C1 segment of cervical spinal cord (tissue), 14 donors: ENCODE data around the gene STIM1.
"Not testable (repeated sequence)": the region's sequence is repeated elsewhere in the genome, so short reads cannot be mapped to it uniquely, and the experiment has no call there.

Experiments
- DNase-seq, 14 donors: peaks; one replicate each; lab custom pipeline; 2025; lab: John Stamatoyannopoulos, UW

The STIM1 gene

GRCh38 chr11:3854977-3855807, at the start of gene STIM1:
TSS of gene STIM1 (plus strand) at chr11:3855664. CDS start at chr11:3856271, 607 bp downstream.
- DNase-seq = peak; percentile 44 to 95 (median 90)

DNA sequence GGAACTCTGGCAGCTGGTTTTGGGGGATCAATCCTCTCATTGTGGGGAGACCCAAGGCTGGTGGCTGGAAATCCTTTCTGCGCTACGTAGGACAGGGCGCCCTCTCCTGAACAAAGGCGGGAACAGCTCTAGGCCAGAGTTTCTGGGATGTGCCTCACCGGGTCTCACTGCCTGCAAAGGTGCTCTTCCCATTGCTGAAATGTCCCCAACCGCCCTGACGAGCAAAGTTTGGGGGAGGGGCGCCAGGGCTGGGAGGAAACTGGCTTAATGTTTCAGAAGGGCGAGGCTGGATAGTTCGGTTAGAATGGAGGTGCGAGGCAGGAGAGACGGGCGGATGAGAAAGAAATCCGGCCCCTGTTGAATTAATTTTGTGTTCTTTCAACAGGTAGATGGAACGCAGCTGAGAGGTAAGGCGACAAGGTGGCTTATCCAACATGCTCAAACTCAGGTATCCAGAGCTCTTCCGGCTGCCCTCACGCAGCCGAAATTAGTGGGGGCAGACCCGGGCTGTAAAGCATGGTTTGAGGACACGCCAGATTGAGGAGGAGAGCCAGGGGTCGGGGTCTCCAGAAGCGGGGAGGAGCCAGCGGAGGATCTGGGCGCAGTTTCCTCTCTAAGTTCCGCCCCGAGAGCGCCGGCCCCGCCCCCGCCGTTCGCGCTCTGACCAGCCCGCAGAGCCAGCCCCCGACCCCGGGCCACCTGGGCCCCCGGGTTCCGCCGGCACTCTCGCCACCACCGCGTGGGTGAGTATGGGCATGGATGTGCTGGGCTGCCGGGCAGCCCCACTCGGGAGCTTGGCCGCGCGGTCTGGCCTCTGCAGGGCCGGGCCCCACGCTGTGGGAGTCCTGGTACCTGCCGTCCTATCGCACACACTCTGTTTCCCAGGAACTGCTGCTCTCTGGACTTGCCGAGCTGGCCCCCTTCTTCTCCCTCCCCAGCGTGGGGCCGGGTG, 47.3 kb upstream of the STIM1 start, which contains the start of gene PGAP2:
Gene PGAP2, plus strand, starts transcription at position 652 of the 952 bp plus-strand sequence. CDS start 2,700 bp downstream, outside the sequence.
- DNase-seq = peak in 9 of 14 donors; percentile 9 to 43 (median 29)

DNA sequence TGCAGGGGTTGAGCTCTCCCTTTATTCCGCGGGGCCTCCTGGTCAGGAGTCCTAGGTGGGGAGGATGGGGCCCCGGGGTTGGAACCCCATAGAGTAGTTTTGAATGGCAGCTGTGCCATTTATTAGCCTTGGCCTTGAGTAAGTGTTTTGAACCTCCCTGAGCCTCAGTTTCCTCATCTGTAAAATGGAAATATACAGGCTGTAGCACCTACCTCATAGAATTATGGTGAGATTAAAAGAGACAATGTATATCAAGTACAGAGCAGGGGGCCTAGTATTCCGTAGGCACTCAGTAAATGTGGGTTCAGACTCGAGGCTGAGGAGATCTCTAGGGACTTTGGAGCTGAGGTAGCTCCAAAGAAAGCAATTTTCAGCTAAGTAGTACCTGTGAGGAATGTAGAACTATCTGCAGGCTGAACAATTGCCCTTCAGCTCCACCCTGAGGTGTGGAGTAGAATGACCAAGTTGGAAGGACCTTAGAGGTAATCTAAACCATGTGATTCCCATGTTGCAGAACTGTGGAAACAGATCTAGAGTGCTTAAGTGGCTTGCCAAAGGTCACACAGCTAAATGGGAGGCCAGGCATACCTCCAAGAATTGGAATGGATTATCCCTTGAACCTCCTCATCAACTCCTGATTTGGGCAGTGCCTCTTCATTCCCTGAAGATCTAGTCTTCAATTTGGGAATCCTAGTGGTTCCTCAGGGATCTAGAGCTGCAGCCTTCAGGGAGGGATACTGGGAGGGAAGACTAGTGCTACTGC, 46.4 kb upstream of the STIM1 start:
- DNase-seq = peak in 1 of 14 donors; percentile 19

GRCh38 chr11:3809624-3809928, 45.9 kb upstream of the STIM1 start:
- no peak for DNase-seq

- no peak for DNase-seq
Measured at GRCh38 chr11:3810446-3810845, 45.0 kb upstream of the STIM1 start.

DNA sequence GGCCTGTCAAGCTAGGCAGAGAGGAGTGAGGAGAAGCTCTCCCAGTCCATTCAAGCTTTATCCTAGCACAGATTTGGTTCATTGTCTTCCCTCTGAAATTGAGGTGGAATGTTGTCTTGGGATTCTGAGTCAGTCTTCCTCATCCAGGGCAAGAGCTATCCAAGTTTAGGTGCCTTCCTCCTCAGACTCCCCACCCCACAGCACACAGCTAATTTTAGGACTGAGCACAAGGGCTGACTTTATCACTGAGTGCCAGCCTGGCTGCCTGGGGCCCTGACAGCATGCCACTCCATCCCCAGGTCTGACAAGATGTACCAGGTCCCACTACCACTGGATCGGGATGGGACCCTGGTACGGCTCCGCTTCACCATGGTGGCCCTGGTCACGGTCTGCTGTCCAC, 44.5 kb upstream of the STIM1 start:
- no peak for DNase-seq

DNA sequence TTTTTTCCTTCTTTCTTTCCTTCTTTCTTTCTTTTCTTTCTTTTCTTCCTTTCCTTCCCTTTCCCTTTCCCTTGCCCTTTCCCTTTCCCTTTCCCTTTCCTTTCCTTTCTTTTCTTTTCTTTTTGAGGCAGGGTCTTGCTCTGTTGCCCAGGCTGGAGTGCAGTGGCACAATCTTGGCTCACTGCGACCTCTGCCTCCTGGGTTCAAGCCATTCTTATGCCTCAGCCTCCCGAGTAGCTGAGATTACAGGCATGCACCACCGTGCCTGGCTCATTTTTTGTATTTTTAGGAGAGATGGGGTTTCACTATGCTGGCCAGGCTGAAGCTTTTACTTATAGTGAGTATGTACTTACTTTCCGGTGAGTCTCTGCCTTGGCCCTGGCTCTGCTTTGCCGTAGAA, 40.6 kb upstream of the STIM1 start:
- not testable (repeated sequence) for DNase-seq

- DNase-seq = no peak
Measured at GRCh38 chr11:3815845-3816244, 39.6 kb upstream of the STIM1 start.

- no peak for DNase-seq
Measured at GRCh38 chr11:3816673-3817072, 38.8 kb upstream of the STIM1 start.

- no peak for DNase-seq
Measured at GRCh38 chr11:3817181-3817800, 38.2 kb upstream of the STIM1 start.

DNA sequence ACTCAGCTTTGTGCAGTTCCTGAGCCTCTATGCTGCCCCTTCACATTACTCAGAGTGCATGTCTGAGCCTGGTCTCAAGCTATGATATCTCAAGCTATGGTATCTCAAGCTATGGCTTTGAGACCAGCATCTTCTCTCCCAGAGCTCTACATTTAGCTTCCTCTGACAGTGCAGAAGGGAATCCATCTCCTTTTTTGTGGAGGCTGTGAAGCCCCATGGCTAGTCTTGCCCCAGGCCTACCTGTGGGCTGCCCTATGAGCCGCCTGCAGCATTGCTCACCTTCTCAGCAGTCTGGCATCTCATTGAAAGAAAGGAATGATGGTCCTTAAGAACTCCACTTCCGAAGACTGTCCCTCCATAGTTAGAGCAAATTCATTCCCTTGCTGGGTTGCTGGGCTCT, 34.5 kb upstream of the STIM1 start:
- DNase-seq = no peak

DNA sequence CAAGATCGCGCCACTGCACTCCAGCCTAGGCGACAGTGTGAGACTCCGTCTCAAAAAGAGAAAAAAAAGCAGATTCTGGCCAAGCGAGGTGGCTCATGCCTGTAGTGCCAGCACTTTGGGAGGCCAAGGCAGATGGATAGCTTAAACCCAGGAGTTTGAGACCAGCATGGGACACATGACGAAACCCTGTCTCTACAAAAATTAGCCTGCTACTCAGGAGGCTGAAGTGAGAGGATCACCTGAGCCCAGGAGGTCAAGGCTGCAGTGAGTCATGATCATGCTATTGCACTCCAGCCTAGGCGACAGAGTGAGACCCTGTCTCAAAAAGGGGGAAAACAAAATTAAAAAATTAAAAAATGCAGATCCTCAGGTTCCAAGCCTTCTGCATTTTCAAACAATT, 33.2 kb upstream of the STIM1 start:
- no peak for DNase-seq

- DNase-seq = peak in 1 of 14 donors; percentile 3
Measured at GRCh38 chr11:3823303-3823702, 32.2 kb upstream of the STIM1 start.

DNA sequence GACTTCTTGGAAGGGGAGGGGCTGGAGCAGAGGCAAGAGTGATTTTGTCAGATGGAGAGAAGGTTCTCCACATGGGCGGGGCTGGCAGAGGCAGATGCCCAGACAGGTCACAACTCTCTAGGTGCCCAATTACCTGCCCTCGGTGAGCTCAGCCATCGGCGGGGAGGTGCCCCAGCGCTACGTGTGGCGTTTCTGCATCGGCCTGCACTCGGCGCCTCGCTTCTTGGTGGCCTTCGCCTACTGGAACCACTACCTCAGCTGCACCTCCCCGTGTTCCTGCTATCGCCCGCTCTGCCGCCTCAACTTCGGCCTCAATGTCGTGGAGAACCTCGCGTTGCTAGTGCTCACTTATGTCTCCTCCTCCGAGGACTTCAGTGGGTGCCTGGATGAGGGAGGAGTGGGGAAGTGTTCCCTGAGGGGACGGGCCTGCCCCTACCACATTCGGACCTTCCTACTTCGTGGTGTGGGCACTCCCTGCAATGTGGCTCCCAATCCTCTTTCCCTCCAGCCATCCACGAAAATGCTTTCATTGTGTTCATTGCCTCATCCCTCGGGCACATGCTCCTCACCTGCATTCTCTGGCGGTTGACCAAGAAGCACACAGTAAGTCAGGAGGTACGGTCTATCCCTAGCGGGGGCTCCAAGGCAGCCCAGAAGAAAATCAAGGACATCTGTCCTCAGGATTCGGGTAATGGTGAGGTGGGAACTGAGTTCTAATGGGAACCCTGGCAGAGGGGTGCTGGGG, 31.5 kb upstream of the STIM1 start:
- DNase-seq = no peak

DNA sequence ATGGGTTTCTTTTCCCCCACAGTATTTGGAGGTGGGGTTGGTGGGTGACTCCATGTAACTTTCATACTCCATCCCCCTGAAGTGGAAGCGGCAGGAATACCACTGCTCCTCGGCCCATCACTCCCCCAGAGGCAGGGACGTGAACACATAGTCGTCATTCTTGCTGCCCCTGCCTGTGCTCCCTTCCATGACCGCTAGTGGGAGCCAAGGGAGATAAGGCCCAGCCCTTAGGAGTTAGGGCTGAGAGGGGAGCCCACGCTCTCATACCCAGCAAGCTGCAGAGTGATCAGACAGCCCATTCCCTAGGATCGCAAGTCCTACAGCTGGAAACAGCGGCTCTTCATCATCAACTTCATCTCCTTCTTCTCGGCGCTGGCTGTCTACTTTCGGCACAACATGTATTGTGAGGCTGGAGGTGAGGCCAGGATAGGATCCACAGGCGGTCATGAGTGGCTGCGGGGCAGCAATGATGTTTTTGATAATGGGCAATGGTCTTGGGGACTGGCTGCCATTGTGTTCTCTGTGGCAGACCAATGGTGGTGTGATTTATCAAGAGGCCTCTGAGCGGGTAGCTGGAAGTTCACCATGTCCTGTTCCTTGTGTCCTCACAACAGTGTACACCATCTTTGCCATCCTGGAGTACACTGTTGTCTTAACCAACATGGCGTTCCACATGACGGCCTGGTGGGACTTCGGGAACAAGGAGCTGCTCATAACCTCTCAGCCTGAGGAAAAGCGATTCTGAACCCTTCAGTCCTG, 30.6 kb upstream of the STIM1 start:
- DNase-seq = peak in 8 of 14 donors; percentile 23 to 60 (median 38)

GRCh38 chr11:3825473-3826154, 29.9 kb upstream of the STIM1 start:
- DNase-seq = peak in 1 of 14 donors; percentile 27

- peak in 11 of 14 donors; percentile 24 to 89 (median 67) for DNase-seq
Measured at GRCh38 chr11:3826721-3827120, 28.7 kb upstream of the STIM1 start.

DNA sequence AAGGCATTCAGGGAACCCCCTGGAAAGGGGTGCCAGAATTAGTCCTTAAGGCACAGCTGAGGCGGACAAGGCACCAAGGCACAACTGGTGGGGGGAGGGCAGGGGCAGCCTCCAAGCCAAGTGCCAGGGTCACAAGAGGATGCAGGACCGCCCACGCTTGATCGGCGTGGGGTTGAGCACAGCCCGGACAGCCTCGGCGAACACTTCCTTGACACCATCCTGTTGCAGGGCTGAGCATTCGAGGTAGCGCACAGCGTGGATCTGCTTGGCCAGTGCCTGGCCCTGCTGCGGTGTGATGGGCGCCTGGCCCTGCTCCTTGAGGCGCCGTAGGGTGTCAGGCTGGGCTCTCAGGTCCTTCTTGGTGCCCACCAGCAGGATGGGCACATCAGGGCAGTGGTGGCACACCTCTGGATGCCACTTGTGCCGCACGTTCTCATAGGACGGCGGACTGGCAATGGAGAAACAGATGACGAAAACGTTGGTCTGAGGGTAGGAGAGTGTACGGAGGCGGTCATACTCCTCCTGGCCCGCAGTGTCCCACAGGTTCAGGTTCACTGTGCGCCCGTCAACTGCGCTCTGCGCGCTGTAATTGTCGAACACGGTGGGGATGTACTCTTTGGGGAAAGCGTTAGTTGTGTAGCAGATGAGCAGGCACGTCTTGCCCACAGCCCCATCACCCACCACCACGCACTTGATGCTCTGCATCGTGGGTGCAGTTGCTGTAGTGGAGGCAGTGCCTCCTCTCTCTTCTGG, 27.9 kb upstream of the STIM1 start:
- DNase-seq = peak in 4 of 14 donors; percentile 37 to 61 (median 55)
